Panc1 (cell line): ENCODE measurements around the gene TATDN3. TPM values are rescaled to one million over a fixed set of nuclear protein-coding genes. Genes with fewer than 3 reads are reported as not detected.

Experiments
- ATAC-seq: fragments of 200-7000 bp; cut with Tn5 transposase; 2 replicates; pipeline ENCODE4 v1.9.1; 2020; ENCODE audit warnings: mild to moderate bottlenecking, moderate library complexity
- BruUV-seq: library from RNA; stranded (reverse); fragments of 400-500 nt; replicated peaks from 2 replicates; lab custom pipeline; 2021; lab: Mats Ljungman, UMichigan
- CTCF ChIA-PET: fragments of 300-600 bp; sonication (Branson Sonifier 250); formaldehyde crosslinking; loops from one replicate; lab custom pipeline; 2022; ENCODE audit warnings: antibody characterized with exemption; lab: Charles Lee
- POLR2A ChIA-PET: fragments of 300-600 bp; sonication (Branson Sonifier 250); formaldehyde crosslinking; loops from one replicate; lab custom pipeline; 2022; ENCODE audit warnings: antibody characterized with exemption; lab: Charles Lee
- DNase-seq: peaks from one replicate; pipeline ENCODE4 v3.0.0-alpha.2; 2010; ENCODE audit warnings: low read depth, low spot score
- H3K27ac ChIP-seq: 2 replicates; pipeline ENCODE4 v1.5.1; 2011; ENCODE audit warnings: mild to moderate bottlenecking, low read length, inconsistent platforms
- H3K27me3 ChIP-seq: fragments of 200-500 bp; sonication (Bioruptor generic); 2 replicates; pipeline ENCODE4 v1.6.0; 2014; ENCODE audit warnings: low read length, inconsistent platforms; ENCODE audit not compliant: control insufficient read depth, insufficient read depth
- H3K36me3 ChIP-seq: fragments of 200-500 bp; sonication (Bioruptor generic); 2 replicates; pipeline ENCODE4 v1.5.1; 2014; ENCODE audit warnings: inconsistent platforms, mild to moderate bottlenecking, low read length, moderate library complexity; ENCODE audit not compliant: control insufficient read depth, insufficient read depth
- H3K4me1 ChIP-seq: 2 replicates; pipeline ENCODE4 v1.5.1; 2011; ENCODE audit warnings: inconsistent platforms, mild to moderate bottlenecking, low read length, moderate library complexity; ENCODE audit not compliant: control insufficient read depth, insufficient read depth
- H3K4me3 ChIP-seq, 2 experiments: 2 replicates each; pipeline ENCODE4 v1.5.1; 2011 to 2012; ENCODE audit warnings: low read depth in 2 of 2, low read length in 2 of 2, mild to moderate bottlenecking in 2 of 2, inconsistent platforms in 1 of 2, moderate library complexity in 1 of 2
- H3K9me3 ChIP-seq: fragments of 200-500 bp; sonication (Bioruptor generic); 2 replicates; pipeline ENCODE4 v1.5.1; 2014; ENCODE audit warnings: low read depth, mild to moderate bottlenecking, inconsistent platforms, low read length, moderate library complexity; ENCODE audit not compliant: control insufficient read depth, insufficient read depth
- POLR2AphosphoS5 ChIP-seq: IDR thresholded peaks from 2 replicates; pipeline ENCODE4 v1.6.1; 2012; ENCODE audit warnings: mild to moderate bottlenecking, low read depth, low read length, moderate library complexity
- SIN3A ChIP-seq: IDR thresholded peaks from 2 replicates; pipeline ENCODE4 v1.6.1; 2012; ENCODE audit warnings: low read depth, mild to moderate bottlenecking, low read length, moderate library complexity, borderline replicate concordance; ENCODE audit not compliant: insufficient read depth
- TCF7L2 ChIP-seq: IDR thresholded peaks from 2 replicates; pipeline ENCODE4 v1.6.1; 2011; ENCODE audit warnings: mild to moderate bottlenecking, low read depth, low read length, inconsistent platforms
- in situ Hi-C: cut with HindIII; loops from 2 replicates; pipeline ENCODE4 v1.10.0; 2016; ENCODE audit warnings: low sequenced_read_pairs, low pct_unique_long_range_greater_than_20kb
- intact Hi-C: fragments of 100-400 bp; cut with micrococcal nuclease; formaldehyde crosslinking; loops from one replicate; pipeline ENCODE4 v1.10.0; 2022; ENCODE audit not compliant: unreplicated experiment
- total RNA-seq: library from RNA; stranded (reverse); gene quantifications from one replicate; pipeline ENCODE4 v1.2.1, GENCODE V29; 2021; ENCODE audit not compliant: unreplicated experiment
- TF ChIP-seq, protein P1 (sequence below), 2 experiments: IDR thresholded peaks; 2 replicates each; pipeline ENCODE4 v1.6.1; 2011 to 2012; ENCODE audit warnings: low read depth in 2 of 2, control low read depth in 1 of 2, low read length in 1 of 2, mild to moderate bottlenecking in 1 of 2, moderate library complexity in 1 of 2; ENCODE audit not compliant: insufficient read depth in 1 of 2
- TF ChIP-seq, protein P2 (sequence below): fragments of 450-650 bp; IDR thresholded peaks from 2 replicates; pipeline ENCODE4 v1.5.1; 2017; ENCODE audit warnings: mild to moderate bottlenecking

The TATDN3 gene
- total RNA-seq, 1 experiment from 2014 or later = 9.5 TPM

DNA sequence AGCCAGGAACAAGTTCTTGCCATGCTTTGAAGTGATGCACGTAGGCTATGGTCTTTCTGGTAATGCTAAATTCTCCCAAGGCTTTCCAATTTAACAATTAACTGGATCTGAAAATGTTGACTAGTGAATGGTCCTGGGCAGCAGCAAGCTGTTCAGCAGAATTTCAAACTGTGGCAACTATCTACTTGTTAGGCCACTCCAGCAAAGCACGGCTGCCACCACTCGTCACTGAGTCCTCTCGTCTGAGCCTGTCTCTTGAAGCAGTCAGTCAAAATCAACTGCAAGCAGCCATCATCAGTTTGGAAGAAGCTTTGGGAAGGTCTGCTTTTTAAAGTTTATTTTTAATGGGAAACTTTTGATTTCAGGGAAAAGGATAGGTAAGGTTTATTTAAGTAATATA, 72.5 kb downstream of the TATDN3 start:
- peaks cover 15% of the 10 kb centered on the region for H3K4me1 ChIP-seq
- ATAC-seq (no peak), DNase-seq (no peak)
- intact Hi-C loops = no loop called here
- no peaks in the 10 kb centered on the region for H3K9me3 ChIP-seq
- TF ChIP-seq, protein P1, sequence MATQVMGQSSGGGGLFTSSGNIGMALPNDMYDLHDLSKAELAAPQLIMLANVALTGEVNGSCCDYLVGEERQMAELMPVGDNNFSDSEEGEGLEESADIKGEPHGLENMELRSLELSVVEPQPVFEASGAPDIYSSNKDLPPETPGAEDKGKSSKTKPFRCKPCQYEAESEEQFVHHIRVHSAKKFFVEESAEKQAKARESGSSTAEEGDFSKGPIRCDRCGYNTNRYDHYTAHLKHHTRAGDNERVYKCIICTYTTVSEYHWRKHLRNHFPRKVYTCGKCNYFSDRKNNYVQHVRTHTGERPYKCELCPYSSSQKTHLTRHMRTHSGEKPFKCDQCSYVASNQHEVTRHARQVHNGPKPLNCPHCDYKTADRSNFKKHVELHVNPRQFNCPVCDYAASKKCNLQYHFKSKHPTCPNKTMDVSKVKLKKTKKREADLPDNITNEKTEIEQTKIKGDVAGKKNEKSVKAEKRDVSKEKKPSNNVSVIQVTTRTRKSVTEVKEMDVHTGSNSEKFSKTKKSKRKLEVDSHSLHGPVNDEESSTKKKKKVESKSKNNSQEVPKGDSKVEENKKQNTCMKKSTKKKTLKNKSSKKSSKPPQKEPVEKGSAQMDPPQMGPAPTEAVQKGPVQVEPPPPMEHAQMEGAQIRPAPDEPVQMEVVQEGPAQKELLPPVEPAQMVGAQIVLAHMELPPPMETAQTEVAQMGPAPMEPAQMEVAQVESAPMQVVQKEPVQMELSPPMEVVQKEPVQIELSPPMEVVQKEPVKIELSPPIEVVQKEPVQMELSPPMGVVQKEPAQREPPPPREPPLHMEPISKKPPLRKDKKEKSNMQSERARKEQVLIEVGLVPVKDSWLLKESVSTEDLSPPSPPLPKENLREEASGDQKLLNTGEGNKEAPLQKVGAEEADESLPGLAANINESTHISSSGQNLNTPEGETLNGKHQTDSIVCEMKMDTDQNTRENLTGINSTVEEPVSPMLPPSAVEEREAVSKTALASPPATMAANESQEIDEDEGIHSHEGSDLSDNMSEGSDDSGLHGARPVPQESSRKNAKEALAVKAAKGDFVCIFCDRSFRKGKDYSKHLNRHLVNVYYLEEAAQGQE (IDR thresholded peaks at IDR 0.05; ENCODE audit: insufficient read depth in 1 of 2, low read depth in 2 of 2, low read length in 1 of 2) = no peak
- TF ChIP-seq SIN3A (no peak), POLR2AphosphoS5 (no peak), TCF7L2 (no peak)
- TF ChIP-seq, protein P2, sequence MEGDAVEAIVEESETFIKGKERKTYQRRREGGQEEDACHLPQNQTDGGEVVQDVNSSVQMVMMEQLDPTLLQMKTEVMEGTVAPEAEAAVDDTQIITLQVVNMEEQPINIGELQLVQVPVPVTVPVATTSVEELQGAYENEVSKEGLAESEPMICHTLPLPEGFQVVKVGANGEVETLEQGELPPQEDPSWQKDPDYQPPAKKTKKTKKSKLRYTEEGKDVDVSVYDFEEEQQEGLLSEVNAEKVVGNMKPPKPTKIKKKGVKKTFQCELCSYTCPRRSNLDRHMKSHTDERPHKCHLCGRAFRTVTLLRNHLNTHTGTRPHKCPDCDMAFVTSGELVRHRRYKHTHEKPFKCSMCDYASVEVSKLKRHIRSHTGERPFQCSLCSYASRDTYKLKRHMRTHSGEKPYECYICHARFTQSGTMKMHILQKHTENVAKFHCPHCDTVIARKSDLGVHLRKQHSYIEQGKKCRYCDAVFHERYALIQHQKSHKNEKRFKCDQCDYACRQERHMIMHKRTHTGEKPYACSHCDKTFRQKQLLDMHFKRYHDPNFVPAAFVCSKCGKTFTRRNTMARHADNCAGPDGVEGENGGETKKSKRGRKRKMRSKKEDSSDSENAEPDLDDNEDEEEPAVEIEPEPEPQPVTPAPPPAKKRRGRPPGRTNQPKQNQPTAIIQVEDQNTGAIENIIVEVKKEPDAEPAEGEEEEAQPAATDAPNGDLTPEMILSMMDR = no peak
- no peak overlapping the region for H3K4me3 ChIP-seq
- no peaks in the 10 kb centered on the region for H3K27me3 ChIP-seq
- CTCF ChIA-PET = no interaction called here
- no TSS peak for BruUV-seq
- no peak overlapping the region for H3K27ac ChIP-seq
- peaks cover 12% of the 10 kb centered on the region; the same call in 1 of the 2 replicates for H3K36me3 ChIP-seq
- in situ Hi-C loops = no loop called here
- POLR2A ChIA-PET = no interaction called here

Other genes starting within 250 kb of the TATDN3 start
- gene ATF3, start 183.1 kb upstream of the TATDN3 start, total RNA-seq = 13.3 TPM
- 2.4 TPM for gene BATF3, start 92.1 kb upstream of the TATDN3 start, total RNA-seq
- gene NSL1, start 117 bp upstream of the TATDN3 start, total RNA-seq = 21.8 TPM
- gene SPATA45, start 55.8 kb downstream of the TATDN3 start, total RNA-seq = not detected
- 21.4 TPM for gene FLVCR1, start 66.4 kb downstream of the TATDN3 start, total RNA-seq
- 1.7 TPM for gene VASH2, start 158.6 kb downstream of the TATDN3 start, total RNA-seq
- gene ANGEL2, start 224.0 kb downstream of the TATDN3 start, total RNA-seq = 34.8 TPM